ENCODE data around the gene LGR6. TPM values are rescaled to one million over a fixed set of nuclear protein-coding genes. Genes with fewer than 3 reads are reported as not detected.

The LGR6 gene
- total and polyA plus RNA-seq, 2 of the 4 experiments (the other 2 are of a cell fraction) = not detected

- in situ Hi-C loops (cut with MboI; ENCODE audit: low sequenced_read_pairs) = no loop called here
- Histone ChIP-seq H3K4ac (ENCODE audit: low read depth, low read length) (no peak overlapping the region), H2AFZ (replicated peaks; ENCODE audit: low read length, poor library complexity) (no peak overlapping the region), H2BK15ac (ENCODE audit: low read depth, low read length) (no peak overlapping the region), H3K27me3 (ENCODE audit: control insufficient read depth, insufficient read depth, low read length) (peaks cover 6% of the 10 kb centered on the region; the same call in 1 of the 2 replicates), H3K9me3 (ENCODE audit: control insufficient read depth, insufficient read depth, low read length) (no peaks in the 10 kb centered on the region), H2AK9ac (replicated peaks; ENCODE audit: low read depth, low read length, poor library complexity) (no peak overlapping the region), H3K14ac (replicated peaks; ENCODE audit: low read depth, low read length) (no peak overlapping the region), H4K8ac (ENCODE audit: low read depth in 2 of 2, low read length in 2 of 2) (no peak overlapping the region), H4K91ac (ENCODE audit: insufficient read depth, low read depth, low read length) (no peak overlapping the region), H4K5ac (ENCODE audit: low read depth, low read length) (no peak overlapping the region), H3K79me1 (ENCODE audit: low read depth in 1 of 2, low read length in 2 of 2) (no peaks in the 10 kb centered on the region), H3K4me2 (ENCODE audit: low read depth, low read length) (no peak overlapping the region), H3K23ac (ENCODE audit: low read depth, low read length) (no peak overlapping the region), H2BK5ac (ENCODE audit: low read depth, low read length, poor library complexity, severe bottlenecking) (no peak overlapping the region), H3K18ac (ENCODE audit: low read depth, low read length) (no peak overlapping the region), H3K9me1 (ENCODE audit: insufficient read depth, low read length) (peaks cover 21% of the 10 kb centered on the region), H3K27ac (ENCODE audit: insufficient read depth, low read length) (no peak overlapping the region), H2BK20ac (ENCODE audit: low read depth, low read length) (peak overlapping the region; percentile 20; the same call in 1 of the 2 replicates), H3K4me3 (ENCODE audit: insufficient read depth, low read depth, low read length) (no peak overlapping the region), H3K9ac (ENCODE audit: low read depth, low read length) (no peak overlapping the region), H3K36me3 (ENCODE audit: control insufficient read depth, insufficient read depth, low read length) (no peaks in the 10 kb centered on the region), H3K56ac (ENCODE audit: extremely low read depth, insufficient read depth, low read length) (no peak overlapping the region), H4K20me1 (ENCODE audit: insufficient read depth, low read length) (peaks cover 2% of the 10 kb centered on the region; the same call in 1 of the 2 replicates), H2AK5ac (ENCODE audit: low read depth, low read length) (peak overlapping the region; percentile 87; the same call in 1 of the 2 replicates), H2BK120ac (ENCODE audit: low read depth, low read length) (no peak overlapping the region), H3K4me1 (ENCODE audit: control insufficient read depth, insufficient read depth, low read length) (peaks cover 27% of the 10 kb centered on the region)
- ATAC-seq (ENCODE audit: low read depth) (no peak), DNase-seq (no peak)
- ChIA-PET POLR2A (ENCODE audit: unreplicated experiment) (no interaction called here), CTCF (no interaction called here)
- WGBS, 2 experiments (ENCODE audit: extremely low coverage in 2 of 2, insufficient read length in 1 of 2) = no CpG with 5 or more reads among the region's 3 CpGs
- dilution Hi-C loops (cut with HindIII; ENCODE audit: low sequenced_read_pairs, unreplicated experiment) = no loop called here
- intact Hi-C loops (cut with micrococcal nuclease) = no loop called here
- no TSS peak for BruUV-seq (replicated peaks)
- TF ChIP-seq SMC3 (IDR thresholded peaks at IDR 0.05; ENCODE audit: low read depth, low read length) = no peak
- TF ChIP-seq MXI1 (IDR thresholded peaks at IDR 0.05; ENCODE audit: borderline replicate concordance, low read depth, low read length) = no peak
- no peak for TF ChIP-seq ELK1 (IDR thresholded peaks at IDR 0.05; ENCODE audit: borderline replicate concordance, low read depth, low read length)
- no peak for TF ChIP-seq BHLHE40 (IDR thresholded peaks at IDR 0.05; ENCODE audit: low read depth, low read length)
- no peak for TF ChIP-seq RAD21 (IDR thresholded peaks at IDR 0.05; ENCODE audit: low read length)
- no peak for TF ChIP-seq CEBPB (IDR thresholded peaks at IDR 0.05; ENCODE audit: low read depth, low read length)
- no peak for TF ChIP-seq POLR2A (IDR thresholded peaks at IDR 0.05; ENCODE audit: low read depth, low read length)
- TF ChIP-seq RFX5 (IDR thresholded peaks at IDR 0.05; ENCODE audit: low read depth, low read length) = no peak
- TF ChIP-seq RCOR1 (IDR thresholded peaks at IDR 0.05; ENCODE audit: insufficient replicate concordance, low read length) = no peak
- TF ChIP-seq, protein P1, sequence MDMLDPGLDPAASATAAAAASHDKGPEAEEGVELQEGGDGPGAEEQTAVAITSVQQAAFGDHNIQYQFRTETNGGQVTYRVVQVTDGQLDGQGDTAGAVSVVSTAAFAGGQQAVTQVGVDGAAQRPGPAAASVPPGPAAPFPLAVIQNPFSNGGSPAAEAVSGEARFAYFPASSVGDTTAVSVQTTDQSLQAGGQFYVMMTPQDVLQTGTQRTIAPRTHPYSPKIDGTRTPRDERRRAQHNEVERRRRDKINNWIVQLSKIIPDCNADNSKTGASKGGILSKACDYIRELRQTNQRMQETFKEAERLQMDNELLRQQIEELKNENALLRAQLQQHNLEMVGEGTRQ (IDR thresholded peaks at IDR 0.05; ENCODE audit: low read depth, low read length) = no peak
- no peak for TF ChIP-seq NFE2L2 (IDR thresholded peaks at IDR 0.05; ENCODE audit: low read depth, low read length)
- TF ChIP-seq CTCF (conservative IDR thresholded peaks at IDR 0.05; ENCODE audit: low read depth, low read length) = no peak
- TF ChIP-seq MAFK (IDR thresholded peaks at IDR 0.05; ENCODE audit: low read depth, low read length) = no peak
- no peak for TF ChIP-seq MAZ (IDR thresholded peaks at IDR 0.05; ENCODE audit: borderline replicate concordance, low read depth, low read length)
- no peak for TF ChIP-seq FOS (IDR thresholded peaks at IDR 0.05; ENCODE audit: low read depth, low read length)
- TF ChIP-seq CHD1 (IDR thresholded peaks at IDR 0.05; ENCODE audit: low read depth, low read length) = no peak
Observed at GRCh38 chr1:202285908-202286307, 92.3 kb downstream of the LGR6 start.
